ENCODE data around the gene EML4. TPM values are rescaled to one million over a fixed set of nuclear protein-coding genes. Genes with fewer than 3 reads are reported as not detected.

Gene EML4
- total and polyA plus RNA-seq, 4 donors = 22.6 to 85.8 (median 54.4) TPM

DNA sequence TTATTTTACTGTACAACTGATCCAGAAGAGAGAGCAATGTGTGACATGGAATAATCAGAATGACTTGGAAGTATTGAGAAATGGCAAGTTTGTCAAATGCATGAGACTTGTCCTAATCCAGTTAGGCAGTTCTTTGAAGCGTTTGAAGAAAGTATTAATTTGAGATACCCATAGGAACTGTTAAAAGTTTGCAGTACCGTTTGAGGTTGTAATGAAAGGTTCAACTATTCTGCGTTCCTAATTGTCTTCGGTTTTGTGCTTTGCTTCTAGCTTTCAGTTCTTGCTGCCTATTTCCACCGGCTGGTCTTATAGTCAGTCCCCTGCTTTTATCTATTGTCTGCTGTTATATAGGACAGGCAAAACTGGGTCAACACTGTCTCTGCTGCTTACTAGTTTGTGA, 150.1 kb downstream of the EML4 start:
- Histone ChIP-seq H3K9ac (ENCODE audit: insufficient read depth in 1 of 2, low read length in 2 of 2) (no peak overlapping the region), H3K27me3 (ENCODE audit: control insufficient read depth in 3 of 3, insufficient read depth in 3 of 3, low read length in 2 of 3) (no peaks in the 10 kb centered on the region), H3K36me3 (ENCODE audit: control insufficient read depth in 4 of 4, insufficient read depth in 4 of 4, low read length in 4 of 4) (peaks cover 4 to 44% (median 16%) of the 10 kb centered on the region in 4 donors), H3K4me3 (no peak overlapping the region), H3K27ac (ENCODE audit: low read depth in 1 of 2, low read length in 1 of 2) (no peak overlapping the region), H3K4me1 (ENCODE audit: control insufficient read depth in 5 of 5, insufficient read depth in 5 of 5, low read length in 5 of 5) (peaks cover 0 to 21% (median 0%) of the 10 kb centered on the region in 5 donors), H3K9me3 (ENCODE audit: control insufficient read depth in 4 of 4, insufficient read depth in 3 of 4, low read length in 3 of 4) (no peaks in the 10 kb centered on the region)
- DNase-seq (no peak), ATAC-seq (ENCODE audit: insufficient read depth, low FRiP score) (no peak)
- WGBS, 2 donors = 93% methylated on average over 5 of the region's 5 CpGs
- TF ChIP-seq, protein P1, sequence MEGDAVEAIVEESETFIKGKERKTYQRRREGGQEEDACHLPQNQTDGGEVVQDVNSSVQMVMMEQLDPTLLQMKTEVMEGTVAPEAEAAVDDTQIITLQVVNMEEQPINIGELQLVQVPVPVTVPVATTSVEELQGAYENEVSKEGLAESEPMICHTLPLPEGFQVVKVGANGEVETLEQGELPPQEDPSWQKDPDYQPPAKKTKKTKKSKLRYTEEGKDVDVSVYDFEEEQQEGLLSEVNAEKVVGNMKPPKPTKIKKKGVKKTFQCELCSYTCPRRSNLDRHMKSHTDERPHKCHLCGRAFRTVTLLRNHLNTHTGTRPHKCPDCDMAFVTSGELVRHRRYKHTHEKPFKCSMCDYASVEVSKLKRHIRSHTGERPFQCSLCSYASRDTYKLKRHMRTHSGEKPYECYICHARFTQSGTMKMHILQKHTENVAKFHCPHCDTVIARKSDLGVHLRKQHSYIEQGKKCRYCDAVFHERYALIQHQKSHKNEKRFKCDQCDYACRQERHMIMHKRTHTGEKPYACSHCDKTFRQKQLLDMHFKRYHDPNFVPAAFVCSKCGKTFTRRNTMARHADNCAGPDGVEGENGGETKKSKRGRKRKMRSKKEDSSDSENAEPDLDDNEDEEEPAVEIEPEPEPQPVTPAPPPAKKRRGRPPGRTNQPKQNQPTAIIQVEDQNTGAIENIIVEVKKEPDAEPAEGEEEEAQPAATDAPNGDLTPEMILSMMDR (IDR thresholded peaks at IDR 0.05; ENCODE audit: control extremely low read depth, extremely low read depth) = no peak

DNA sequence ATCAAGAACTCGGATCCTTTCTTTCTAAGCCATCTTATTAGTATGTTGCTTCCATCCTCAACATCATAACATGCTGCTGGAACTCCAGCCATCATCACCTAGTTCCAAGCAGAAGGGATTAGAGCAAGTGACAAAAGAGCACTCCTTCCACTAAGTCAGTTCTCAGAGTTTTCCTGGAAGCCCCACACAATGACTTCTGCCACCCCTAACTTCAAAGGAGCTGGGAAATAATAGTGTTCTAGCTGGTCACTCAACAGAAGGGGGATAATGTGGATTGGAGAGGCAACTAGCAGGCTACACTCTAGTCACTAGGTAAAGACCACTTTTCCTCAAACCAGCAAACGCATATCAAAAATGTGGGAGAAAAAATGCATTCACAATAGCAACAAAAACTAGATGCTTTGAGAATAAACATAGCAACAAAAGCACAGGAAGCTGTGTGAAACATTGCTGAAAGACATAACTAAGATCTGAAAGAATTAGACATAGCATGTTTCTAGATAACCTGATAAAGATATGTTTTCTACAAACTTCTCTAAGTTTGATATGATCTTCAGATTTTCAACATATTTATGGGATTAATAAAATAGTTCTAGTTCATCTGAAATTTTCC, 152.4 kb downstream of the EML4 start:
- DNase-seq (peak in 2 of 3 donors; percentile 32 to 44), ATAC-seq (ENCODE audit: insufficient read depth, low FRiP score) (no peak)
- Histone ChIP-seq H3K27me3 (ENCODE audit: control insufficient read depth in 3 of 3, insufficient read depth in 3 of 3, low read length in 2 of 3) (no peaks in the 10 kb centered on the region), H3K27ac (ENCODE audit: low read depth in 1 of 2, low read length in 1 of 2) (no peak overlapping the region), H3K9ac (ENCODE audit: insufficient read depth in 1 of 2, low read length in 2 of 2) (no peak overlapping the region), H3K4me1 (ENCODE audit: control insufficient read depth in 5 of 5, insufficient read depth in 5 of 5, low read length in 5 of 5) (peaks cover 0 to 11% (median 0%) of the 10 kb centered on the region in 5 donors), H3K4me3 (no peak overlapping the region), H3K9me3 (ENCODE audit: control insufficient read depth in 4 of 4, insufficient read depth in 3 of 4, low read length in 3 of 4) (no peaks in the 10 kb centered on the region), H3K36me3 (ENCODE audit: control insufficient read depth in 4 of 4, insufficient read depth in 4 of 4, low read length in 4 of 4) (peaks cover 8 to 54% (median 14%) of the 10 kb centered on the region in 4 donors)
- TF ChIP-seq, protein P1 (IDR thresholded peaks at IDR 0.05; ENCODE audit: control extremely low read depth, extremely low read depth) = no peak
- WGBS, 2 donors = 68 to 81% methylated on average over 2 of the region's 2 CpGs

DNA sequence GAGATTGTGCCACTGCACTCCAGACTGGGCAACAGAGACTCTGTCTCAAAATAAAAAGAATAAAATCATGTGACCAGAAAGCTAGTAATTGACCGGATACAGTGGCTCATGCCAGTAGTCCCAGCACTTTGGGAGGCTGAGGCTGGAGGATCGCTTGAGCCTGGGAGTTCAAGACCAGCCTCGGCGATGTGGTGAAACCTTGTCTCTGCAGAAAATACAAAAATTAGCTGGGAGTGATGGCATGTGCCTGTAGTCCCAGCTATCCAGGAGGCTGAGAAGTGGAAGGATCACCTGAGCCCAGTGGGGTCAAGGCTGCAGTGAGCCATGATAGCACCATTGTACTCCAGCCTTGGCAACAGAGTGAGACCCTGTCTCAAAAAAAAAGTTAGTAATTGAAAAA, 155.1 kb downstream of the EML4 start:
- Histone ChIP-seq H3K27ac (ENCODE audit: low read depth in 1 of 2, low read length in 1 of 2) (no peak overlapping the region), H3K9ac (ENCODE audit: insufficient read depth in 1 of 2, low read length in 2 of 2) (no peak overlapping the region), H3K27me3 (ENCODE audit: control insufficient read depth in 3 of 3, insufficient read depth in 3 of 3, low read length in 2 of 3) (no peaks in the 10 kb centered on the region), H3K36me3 (ENCODE audit: control insufficient read depth in 4 of 4, insufficient read depth in 4 of 4, low read length in 4 of 4) (peaks cover 2 to 54% (median 9%) of the 10 kb centered on the region in 4 donors), H3K4me3 (no peak overlapping the region), H3K4me1 (ENCODE audit: control insufficient read depth in 5 of 5, insufficient read depth in 5 of 5, low read length in 5 of 5) (peaks cover 0 to 7% (median 0%) of the 10 kb centered on the region in 5 donors), H3K9me3 (ENCODE audit: control insufficient read depth in 4 of 4, insufficient read depth in 3 of 4, low read length in 3 of 4) (no peaks in the 10 kb centered on the region)
- TF ChIP-seq, protein P1 (IDR thresholded peaks at IDR 0.05; ENCODE audit: control extremely low read depth, extremely low read depth) = no peak
- DNase-seq (no peak), ATAC-seq (ENCODE audit: insufficient read depth, low FRiP score) (no peak)
- 99 to 100% methylated on average over 4 of the region's 4 CpGs for WGBS, 2 donors

DNA sequence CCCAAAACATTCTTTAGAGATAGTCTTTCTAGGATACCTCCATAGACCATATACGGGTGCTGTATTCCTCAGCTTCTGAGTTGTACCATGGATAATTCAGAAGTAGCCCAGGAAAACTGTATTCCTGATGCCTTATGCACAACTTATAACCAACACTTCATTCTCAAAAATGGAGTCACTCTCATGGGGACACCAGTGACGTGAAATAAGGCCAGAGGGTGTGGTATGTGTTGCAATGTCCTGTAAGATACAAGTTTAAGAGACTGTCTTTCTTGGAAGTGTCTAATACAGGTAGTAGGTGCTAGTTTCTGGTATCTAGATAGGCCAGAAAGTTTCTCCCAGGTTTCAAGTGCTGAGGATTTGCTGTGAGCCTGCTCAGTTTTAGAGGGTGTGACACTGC, 155.8 kb downstream of the EML4 start:
- WGBS, 2 donors = 60 to 83% methylated on average over 2 of the region's 2 CpGs
- ATAC-seq (ENCODE audit: insufficient read depth, low FRiP score) (no peak), DNase-seq (no peak)
- Histone ChIP-seq H3K9me3 (ENCODE audit: control insufficient read depth in 4 of 4, insufficient read depth in 3 of 4, low read length in 3 of 4) (no peaks in the 10 kb centered on the region), H3K4me1 (ENCODE audit: control insufficient read depth in 5 of 5, insufficient read depth in 5 of 5, low read length in 5 of 5) (peaks cover 0 to 7% (median 0%) of the 10 kb centered on the region in 5 donors), H3K9ac (ENCODE audit: insufficient read depth in 1 of 2, low read length in 2 of 2) (no peak overlapping the region), H3K27ac (ENCODE audit: low read depth in 1 of 2, low read length in 1 of 2) (no peak overlapping the region), H3K27me3 (ENCODE audit: control insufficient read depth in 3 of 3, insufficient read depth in 3 of 3, low read length in 2 of 3) (no peaks in the 10 kb centered on the region), H3K4me3 (no peak overlapping the region), H3K36me3 (ENCODE audit: control insufficient read depth in 4 of 4, insufficient read depth in 4 of 4, low read length in 4 of 4) (peaks cover 7 to 56% (median 15%) of the 10 kb centered on the region in 4 donors)
- TF ChIP-seq, protein P1 (IDR thresholded peaks at IDR 0.05; ENCODE audit: control extremely low read depth, extremely low read depth) = no peak
